Stimulated activated CD4-positive, alpha-beta T cell treated with anti-CD3 and anti-CD28 coated beads, Interleukin-12 subunit alpha, Interleukin-12 subunit beta, amount 100 ng/mL, for 4 hours (primary cell): Measurements from ENCODE around the gene APC.

Experiments
- DNase-seq: peaks from one replicate; pipeline ENCODE4 v3.0.0-alpha.2; 2020

Gene APC

DNA sequence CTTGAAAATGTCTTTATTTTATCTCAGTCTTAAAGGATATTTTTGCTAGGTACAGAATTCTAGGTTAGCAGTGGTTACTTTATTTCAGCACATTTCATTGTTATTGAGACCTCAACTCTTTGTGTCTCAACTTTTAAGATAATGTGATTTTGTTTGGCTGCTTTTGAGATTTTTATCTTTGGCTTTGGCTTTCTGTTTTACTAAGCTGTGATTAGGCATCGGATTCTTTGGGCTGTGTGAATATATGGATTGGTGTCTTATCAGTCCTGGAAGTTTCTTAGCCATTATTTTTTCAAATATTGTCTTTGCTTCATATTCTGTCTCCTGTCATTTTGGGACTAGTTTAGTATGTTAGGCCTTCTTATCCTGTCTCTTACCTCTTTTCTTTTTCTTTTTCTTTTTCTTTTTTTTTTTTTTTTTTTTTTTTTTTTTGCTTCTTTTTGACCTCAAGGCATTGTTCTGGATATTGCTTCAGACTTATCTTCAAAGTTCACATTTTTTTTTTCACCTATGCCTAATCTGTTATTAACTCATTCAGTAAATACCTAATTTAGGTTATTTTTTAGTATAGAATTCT is 20.1 kb upstream of the APC start:
- no peak for DNase-seq

DNA sequence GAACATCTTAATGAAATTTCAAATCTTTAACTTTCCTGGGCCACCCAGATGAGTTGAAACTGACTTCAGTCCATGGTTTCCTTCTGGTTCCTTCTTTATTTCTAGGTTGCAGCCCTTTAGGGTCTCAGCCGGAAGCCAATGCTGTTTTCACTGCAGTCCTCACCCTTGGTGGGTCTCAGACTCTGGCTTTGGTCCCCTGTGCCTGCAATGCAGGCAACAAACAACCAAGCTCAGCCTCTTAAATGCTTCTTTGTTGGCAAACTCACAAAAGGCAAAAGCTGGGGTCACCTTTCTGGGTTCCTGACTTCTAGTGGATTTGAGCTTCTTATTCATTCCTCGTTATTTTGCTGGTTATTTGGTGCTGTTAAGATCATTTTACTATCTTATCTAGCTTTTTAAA is 19.3 kb upstream of the APC start:
- DNase-seq, result no peak

DNA sequence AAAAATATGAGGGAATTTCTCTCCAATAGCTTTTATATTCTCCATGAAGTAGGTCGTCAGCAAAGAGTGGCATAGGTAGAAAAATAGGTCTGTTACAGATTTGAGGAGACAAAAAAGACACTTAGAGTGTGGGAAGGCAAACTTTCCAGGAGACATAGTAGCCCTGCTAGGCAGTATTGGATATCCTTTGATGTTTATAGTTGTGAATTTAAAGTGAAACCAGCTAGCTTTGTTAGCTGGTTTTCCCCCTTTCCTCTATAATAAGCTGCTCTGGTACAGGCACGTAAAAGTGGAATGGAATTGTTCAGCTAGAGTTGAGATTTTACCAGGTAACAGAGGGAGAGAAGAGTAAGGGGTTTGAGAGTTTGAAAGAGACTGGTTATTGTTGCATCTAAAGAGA is 17.1 kb upstream of the APC start:
- DNase-seq, result no peak

DNA sequence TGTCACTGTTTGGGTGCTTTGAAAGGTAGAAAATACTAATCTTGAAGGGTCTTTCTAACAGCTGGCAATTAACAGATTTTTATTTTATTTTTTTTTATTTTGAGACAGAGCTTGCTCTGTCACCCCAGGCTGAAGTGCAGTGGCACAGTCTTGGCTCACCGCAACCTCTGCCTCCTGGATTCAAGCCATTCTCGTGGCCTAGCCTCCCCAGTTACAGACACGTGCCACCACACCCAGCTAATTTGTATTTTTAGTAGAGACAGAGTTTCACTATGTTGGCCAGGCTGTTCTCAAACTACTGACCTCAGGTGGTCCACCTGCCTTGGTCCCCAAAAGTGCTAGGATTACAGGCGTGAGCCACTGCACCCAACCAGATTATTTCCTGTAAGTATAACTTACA is 12.8 kb upstream of the APC start:
- no peak for DNase-seq

DNA sequence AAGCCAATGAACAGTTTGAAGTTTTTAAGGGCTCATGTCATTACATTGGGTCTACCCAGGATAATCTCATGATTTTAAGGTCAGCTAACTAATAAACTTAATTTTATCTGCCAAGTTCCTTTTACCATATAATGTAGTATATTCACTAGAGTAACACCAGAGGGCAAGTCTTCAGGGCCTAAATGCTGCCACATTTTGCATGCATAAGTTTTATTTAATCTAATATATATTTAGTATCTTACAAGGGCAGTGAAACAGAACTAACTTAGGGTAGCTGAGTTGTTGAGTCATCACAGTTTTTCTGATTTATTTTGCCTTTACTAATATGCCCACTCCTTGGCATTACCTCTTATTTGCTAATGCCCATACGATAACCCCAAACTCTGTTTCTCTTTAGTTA is 8.1 kb upstream of the APC start:
- DNase-seq, result no peak

DNA sequence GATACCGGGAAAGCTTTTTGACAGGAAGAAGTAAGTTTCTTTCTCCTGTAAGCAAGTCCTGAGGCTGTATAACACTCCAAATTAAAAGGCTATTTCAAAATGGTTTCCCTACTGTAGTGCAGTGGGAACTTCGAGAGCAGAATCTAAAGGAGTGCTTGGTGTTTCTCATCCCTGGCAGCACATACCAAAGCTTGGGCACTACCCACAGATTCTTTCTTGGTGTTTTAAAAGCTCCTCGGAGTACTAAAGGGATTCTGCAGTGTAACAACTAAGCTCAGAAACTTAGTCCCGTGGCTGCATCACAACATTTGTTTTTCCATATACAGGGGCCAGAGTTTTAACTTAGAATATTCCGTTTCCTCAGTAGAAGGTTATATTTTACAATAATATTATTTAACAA is 5.6 kb upstream of the APC start:
- no peak for DNase-seq

DNA sequence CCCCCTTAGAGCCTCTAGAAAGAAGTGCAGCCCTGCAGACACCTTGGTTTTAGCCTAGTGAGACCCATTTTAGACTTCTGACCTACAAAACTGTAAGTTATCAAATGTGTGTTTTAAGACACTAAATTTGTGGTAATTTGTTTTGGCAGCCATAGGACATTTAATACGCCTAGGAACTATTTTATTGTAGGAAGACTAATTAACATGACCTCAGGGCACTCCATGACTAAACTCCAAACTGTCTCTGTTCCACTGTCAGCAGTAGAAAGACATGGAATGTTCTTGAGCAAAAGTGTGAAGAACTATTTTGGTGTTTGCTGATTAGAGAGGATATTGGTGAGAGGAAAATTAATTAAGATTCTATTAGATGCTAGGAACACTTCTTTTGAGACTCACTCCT is 4.1 kb upstream of the APC start:
- DNase-seq, result no peak

DNA sequence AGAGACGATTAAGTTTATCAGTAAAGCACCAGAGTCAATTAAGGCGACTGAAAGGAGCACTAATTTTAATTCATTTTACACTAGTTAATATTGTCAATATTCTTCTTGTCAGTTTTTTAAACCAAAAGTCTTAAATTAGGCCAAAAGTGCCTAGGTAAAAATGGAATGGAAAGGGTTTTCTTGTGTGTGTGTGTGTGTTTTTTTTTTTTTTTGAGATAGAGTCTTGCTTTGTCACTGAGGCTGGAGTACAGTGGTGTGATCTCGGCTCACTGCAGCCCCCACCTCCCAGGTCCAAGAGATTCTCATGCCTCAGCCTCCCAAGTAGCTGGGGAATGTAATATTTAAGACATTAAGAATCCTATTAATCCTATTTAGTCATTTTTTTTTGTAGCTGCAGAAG is 3.1 kb upstream of the APC start:
- no peak for DNase-seq

DNA sequence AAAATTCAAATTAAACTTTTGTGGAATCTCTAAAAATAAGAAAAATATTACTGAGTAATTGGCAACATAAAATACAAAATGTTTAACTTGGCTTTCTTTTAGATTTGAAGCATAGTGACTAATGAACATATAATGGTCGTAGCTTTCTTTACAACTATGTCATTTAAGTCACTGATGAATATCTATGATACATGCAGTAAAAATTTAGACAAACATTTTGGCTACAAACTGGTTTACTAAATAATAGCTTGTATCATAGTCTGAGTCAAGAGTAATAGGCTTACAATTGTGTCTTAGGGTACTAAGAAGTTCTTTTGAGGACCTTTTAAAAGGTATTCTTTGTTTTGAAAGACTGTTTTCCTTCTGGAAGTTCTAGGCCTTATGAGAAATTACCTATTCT is 2.0 kb upstream of the APC start:
- no peak for DNase-seq

DNA sequence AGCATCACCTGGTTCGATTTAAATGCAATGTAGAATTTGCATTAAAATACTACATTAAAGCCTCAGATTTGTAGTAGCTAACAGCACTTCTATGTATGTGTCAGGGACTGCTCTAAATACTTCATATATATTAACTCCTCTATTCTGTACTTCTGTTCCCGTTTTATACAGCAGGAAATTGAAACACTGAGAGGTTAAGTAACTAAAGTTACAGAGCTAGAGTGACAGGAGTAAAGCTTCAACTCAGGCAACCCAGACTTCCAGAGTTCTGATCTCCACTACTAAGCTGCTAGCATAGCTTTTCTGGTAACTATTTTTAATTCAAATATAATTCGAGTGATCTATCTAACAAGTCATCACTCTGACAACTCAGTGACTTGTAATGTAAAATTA is 619 bp upstream of the APC start:
- no peak for DNase-seq

DNA sequence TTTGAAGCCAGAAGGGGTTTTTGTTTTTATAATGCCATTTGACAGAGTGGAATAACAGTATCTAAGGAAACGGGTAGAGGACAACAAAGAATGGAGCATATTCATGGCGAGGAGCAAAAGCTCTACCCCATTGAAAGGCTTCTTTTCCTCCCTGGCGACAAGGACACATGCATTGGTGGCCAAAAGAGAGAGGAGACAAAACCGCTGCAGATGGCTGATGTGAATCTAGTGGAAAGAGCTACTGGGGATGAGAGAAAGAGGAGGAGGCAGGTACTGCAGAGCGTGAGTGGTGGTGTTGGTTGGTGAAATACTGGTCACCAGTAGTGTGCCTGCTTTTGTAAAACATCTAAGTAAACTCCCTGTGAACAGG is 491 bp downstream of the APC start:
- no peak for DNase-seq

DNA sequence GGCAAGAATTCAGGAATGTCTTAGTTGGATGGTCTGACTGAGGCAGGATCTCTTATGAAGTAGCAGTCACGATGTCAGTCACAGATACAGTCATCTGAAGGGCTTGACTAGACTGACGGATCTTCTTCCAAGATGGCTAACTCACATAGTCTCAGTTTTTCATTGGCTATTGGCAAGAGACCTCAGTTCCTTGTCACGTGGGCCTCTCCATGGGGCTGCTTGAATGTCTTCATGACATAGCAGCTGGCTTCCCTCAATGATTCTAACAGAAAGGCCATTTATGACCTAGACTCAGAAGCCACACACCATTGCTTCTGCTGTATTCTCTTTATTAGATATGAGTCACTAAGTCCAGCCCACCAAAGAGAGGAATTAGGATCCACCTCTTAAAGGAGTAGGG is 4.7 kb downstream of the APC start:
- no peak for DNase-seq

DNA sequence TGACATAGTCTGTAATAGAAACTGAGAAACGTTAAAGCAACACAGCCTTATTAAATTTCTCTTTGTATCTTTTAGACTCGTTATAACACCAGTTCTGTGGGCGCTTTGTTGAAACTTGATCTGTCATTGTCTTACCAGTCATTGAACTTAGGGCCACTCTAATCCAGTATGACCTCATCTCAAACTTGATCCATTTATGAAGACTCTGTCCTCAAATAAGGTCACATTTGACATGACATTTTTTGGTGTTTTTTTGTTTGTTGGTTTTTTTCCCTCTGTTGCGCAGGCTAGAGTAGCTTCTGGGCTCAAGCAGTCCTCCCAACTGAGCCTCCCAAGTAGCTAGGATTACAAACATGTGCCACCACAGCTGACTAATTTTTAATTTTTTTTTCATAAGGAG is 5.9 kb downstream of the APC start:
- no peak for DNase-seq

DNA sequence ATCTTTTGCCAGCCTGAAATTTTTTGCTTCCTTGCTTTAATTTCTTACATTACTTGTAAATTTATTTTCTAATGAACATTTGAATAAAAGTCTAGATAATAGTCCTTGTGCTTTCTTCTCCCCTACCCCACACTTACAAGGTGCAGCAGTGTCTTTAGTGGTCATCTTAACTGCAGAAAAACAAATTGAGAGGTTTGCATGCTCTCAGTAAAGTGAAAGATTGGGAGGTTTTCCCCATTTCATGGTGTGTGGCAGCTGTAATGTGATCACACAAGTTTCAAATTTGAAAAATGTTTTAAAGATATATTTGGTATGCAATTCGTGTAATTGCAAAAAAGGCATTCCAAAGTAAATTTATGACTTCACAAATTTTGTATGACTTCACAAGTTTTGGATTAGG is 14.7 kb downstream of the APC start:
- no peak for DNase-seq

DNA sequence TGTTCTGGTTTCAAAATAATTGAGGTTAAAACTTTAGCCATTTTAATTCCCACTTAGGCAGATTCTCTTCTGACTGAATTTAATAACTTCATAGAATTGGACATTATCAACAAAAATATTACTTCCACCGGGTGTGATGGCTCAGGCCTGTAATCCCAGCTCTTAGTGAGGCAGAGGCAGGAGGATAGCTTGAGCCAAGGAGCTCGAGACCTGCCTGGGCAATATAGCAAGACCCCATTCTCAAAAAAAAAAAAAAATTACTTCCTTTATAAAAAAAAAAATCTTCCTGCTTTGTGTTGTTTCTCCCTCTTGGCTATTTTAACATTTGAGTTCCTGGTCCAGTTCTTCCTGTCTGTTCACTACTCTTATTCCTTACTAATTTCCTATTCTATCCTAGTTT is 18.0 kb downstream of the APC start:
- DNase-seq, result no peak

DNA sequence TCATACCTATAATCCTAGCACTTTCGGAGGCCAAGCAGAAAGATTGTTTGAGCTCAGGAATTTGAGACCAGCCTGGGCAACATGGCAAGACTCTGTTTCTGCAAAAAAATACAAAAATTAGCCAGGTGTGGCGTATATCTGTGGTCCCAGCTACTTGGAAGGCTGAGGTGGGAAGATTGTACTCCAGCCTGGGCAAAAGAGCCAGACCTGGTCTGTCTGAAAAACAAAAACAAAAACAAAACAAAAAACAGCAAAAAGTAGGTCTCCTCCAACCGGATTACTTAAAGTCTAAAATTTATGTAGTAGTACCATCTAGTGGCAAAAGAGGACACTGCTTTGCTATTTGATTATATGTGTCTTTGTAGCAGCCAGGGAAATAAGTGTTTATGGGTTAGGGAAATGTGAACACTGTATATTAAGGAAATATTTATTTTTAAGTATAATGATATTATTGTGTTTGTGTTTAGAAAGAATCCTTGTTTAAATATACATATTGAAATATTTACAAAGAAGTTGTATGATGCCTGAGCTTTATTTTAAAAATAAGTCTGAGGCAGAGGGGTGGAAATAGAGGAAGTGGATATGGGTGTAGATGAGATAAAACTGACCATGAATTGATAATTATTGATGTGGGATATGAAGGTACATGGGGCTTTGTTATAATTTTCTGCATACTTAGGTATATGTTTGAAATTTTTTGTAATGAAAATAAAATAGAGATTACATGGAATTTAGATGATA is 20.0 kb downstream of the APC start:
- DNase-seq, result no peak

DNA sequence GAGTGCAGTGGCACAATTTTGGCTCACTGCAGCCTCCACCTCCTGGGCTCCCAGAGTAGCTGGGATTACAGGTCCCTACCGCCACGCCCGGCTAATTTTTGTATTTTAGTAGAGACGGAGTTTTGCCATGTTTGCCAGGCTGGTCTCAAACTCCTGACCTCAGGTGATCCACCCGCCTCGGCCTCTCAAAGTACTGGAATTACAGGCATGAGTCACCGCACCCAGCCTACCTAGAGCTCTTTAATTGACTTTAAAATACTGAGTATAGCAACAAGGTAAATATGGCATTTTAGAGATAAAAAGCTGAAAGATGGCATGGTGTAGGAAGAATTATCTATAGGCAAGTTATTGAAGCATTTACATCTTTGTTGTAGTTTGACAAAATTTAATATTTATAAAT is 21.0 kb downstream of the APC start:
- no peak for DNase-seq

DNA sequence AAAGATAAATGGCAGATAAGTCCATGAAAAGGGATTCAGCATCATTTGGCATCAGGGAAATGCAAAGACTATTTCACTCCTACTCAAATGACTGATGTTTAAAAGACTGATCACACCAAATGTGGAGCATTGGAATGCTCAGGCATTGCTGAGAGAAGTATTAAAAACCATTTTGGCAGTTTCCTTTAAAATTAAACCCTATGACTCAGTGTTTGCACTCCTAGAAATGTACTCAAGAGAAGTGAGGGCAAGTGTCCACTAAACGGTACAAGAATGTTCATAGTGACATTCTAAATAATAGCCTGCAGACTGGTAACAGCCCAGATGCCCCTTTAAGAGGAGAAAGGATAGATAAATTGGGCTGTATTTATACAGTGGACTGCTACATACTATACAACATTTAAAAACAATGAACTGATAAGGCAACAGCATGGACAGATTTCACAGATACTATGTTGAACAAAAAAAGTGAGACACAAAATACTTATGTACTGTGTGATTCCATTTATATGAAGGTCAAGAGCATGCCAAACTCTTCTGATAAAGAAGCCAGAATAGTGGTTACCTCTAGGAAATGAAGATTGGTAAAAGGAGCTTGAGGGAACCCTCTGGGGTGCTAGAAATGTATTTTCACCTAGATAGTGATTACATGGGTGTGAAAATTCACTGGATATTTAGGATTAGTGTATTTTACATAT is 24.6 kb downstream of the APC start:
- no peak for DNase-seq

DNA sequence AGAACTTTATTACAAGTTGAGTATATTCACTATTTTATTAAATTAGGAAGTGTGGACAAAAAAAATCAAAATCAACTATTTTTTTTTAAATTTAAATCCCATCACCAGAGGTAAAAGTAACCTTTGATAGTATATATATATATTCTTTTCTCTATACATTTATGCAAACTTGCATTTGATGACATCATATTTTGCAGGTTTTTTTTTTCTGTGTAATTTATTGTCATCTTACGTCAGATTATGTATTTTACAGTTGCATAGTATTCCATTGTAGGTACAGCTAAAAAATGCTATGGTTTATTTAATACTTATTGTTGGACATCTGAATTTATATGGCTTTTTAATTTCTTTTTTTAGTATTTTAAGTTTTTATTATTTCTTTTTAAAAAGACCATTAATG is 25.5 kb downstream of the APC start:
- DNase-seq, result no peak

DNA sequence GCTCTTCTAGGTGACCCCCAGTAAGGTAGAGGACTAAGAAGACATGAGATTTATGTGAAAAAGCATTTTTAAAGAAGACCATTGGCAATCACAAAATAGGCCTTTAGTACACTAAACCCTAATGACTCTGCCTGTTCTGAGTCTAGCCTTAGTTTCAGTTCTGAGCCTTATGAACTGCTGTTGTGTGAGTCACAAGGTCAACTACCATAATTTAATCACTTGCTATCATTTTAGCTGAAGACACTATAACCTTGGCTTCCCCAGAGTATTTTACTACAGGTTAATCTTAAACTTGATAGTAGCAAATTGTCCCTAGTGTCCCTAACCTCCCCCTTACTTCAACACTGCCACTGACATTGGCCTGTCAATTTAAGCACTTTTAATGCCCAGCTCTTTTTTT is 34.4 kb downstream of the APC start:
- no peak for DNase-seq

DNA sequence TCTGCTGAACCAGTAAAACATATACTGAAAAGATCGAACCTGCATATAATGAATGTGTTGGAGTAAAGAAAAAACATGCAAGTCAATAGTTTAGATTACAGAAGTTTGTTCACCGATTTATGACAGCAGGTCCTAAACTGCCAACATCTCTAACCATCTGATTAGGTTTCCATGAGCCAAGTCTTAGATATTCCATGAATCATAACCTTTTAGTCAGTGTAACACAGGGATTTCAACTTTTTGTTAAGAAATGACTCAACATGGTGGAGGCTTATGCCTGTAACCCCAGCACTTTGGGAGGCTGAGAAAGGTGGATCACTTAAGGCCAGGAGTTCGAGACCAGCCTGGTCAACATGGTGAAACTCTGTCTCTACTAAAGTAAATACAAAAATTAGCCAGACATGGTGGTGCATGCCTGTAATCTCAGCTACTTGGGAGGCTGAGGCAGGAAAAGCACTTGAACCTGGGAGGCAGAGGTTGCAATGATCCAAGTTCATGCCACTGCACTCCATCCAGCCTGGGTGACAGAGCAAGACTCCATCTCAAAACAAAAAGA is 38.7 kb downstream of the APC start:
- no peak for DNase-seq

DNA sequence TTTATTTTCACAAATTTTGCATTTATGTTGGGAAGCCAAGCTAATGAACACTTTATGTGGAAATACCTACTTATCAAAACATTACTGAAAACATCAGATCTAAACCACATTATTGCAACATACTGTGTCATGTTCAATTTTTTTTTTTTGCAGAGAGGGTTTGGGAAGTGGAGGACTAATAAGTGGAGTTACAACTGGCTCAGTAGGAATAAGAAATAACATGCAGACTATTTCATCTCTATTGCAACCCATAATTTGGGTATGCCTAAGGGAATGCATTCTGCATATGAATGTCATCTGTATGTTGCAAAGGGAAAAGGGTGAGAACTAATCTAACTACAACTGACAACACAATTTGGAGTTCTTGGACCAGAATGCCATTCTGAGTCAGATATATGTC is 41.8 kb downstream of the APC start:
- DNase-seq, result no peak

DNA sequence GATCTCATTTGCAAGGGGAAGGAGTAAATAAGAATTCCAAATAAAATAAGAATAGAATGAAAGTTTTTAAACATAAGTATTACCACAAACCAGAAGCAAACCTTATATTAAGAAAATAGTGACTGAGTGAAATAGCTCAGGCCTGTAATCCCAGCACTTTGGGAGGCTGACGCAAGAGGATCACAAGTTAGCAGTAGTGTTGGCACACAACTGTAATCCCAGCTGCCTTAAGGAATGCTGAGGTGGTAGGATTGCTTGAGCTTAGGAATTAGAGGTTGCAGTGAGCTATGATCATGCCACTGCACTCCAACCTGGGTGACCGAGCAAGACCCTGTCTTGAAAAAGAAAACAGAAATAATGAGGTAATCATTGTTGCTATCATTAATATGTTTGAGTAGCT is 47.0 kb downstream of the APC start:
- no peak for DNase-seq

DNA sequence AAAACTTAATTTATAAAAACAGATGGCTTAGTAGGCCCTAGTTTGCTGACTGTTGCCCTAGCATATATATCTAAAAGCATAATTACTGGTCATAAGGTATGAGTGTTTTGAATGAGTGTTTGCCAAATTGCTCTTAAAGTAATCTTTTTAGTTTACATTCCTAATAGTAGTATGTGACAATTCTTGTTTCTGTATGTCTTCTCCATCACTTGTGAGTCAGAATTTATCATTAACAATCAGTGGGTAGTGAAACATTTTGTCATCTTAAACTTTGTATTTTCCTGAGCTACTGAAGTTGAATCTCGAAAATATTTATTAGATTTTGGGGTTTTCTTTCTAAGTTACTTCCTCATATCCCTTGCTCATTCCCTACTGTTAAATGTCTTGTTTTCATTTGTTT is 49.6 kb downstream of the APC start:
- DNase-seq, result no peak

DNA sequence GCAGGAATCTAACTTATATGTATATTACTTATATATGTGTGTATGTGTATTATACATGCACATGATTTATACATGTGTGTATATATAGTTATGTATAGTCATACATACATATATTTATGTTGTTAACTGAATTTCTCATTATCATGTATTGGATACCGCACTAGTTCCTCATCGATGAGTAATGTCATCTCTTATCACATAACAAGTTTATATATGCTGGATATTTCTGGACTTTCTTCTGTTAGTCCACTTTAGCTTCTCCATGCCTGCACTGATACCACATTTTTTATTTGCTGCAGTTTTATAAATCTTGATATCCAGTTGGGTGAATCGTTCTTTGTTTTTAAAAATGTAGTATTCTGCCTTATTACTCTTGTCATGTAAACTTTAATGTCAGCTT is 50.2 kb downstream of the APC start:
- DNase-seq, result no peak
